AG04449 (cell line): ENCODE data around the gene P3H3.
A peak's percentile ranks its signal among the peaks of the same experiment; 100 is the strongest.
"Not testable (repeated sequence)": the region's sequence is repeated elsewhere in the genome, so short reads cannot be mapped to it uniquely, and the experiment has no call there.

Experiments
- CTCF ChIA-PET: fragments of 350-600 bp; formaldehyde crosslinking; extraction: SDS; loops from one replicate; lab custom pipeline; 2021; ENCODE audit warnings: antibody characterized with exemption; lab: Yijun Ruan, JAX
- POLR2A ChIA-PET: fragments of 400-600, 350-600 bp; formaldehyde crosslinking; extraction: SDS; loops from one replicate; lab custom pipeline; 2020; ENCODE audit warnings: antibody characterized with exemption, inconsistent platforms; lab: Yijun Ruan, JAX
- DNase-seq: peaks from one replicate; pipeline ENCODE4 v3.0.0-alpha.2; 2010; ENCODE audit warnings: low read depth, low spot score
- H3K4me3 ChIP-seq: 2 replicates; pipeline ENCODE4 v1.5.1; 2011; ENCODE audit warnings: low read depth, mild to moderate bottlenecking, control low read depth, low read length
- CTCF ChIP-seq: IDR thresholded peaks from one replicate; pipeline ENCODE4 v1.5.1; 2011; ENCODE audit warnings: mild to moderate bottlenecking, moderate library complexity, low read length, control low read depth, inconsistent platforms; ENCODE audit not compliant: insufficient read depth; ENCODE audit errors: missing control alignments

Gene P3H3

GRCh38 chr12:6863586-6864321 is 35.5 kb downstream of the P3H3 start:
- TF ChIP-seq CTCF = no peak
- no peak for DNase-seq
- no peak overlapping the region for H3K4me3 ChIP-seq
- ChIA-PET CTCF (interaction anchor here (1.1 to 6.5 kb wide), 2 partner anchors 9 to 10 kb away, joined by 3 to 63 read pairs; partner anchors contain the start of genes CDCA3, SPSB2 and USP5), POLR2A (interaction anchor here (1.1 to 10.2 kb wide), 2 partner anchors 11 to 12 kb away, joined by 4 to 164 read pairs; partner anchors contain the start of genes CDCA3 and USP5)

- not testable (repeated sequence) for H3K4me3 ChIP-seq, DNase-seq
- CTCF ChIA-PET = interaction anchor here (0.8 to 6.5 kb wide), 3 partner anchors 11 to 112 kb away, joined by 3 to 63 read pairs (median 3); partner anchors contain the start of genes CDCA3, MLF2 and USP5
- POLR2A ChIA-PET = interaction anchor here (3.6 to 10.2 kb wide), 2 partner anchors 14 to 36 kb away, joined by 25 to 164 read pairs; partner anchors contain the start of genes CDCA3, P3H3 and USP5
Measured at GRCh38 chr12:6865307-6865706, 37.1 kb downstream of the P3H3 start.

- ChIA-PET CTCF (interaction anchor here (0.8 to 6.5 kb wide), 8 partner anchors 12 to 113 kb away, joined by 3 to 63 read pairs (median 4); partner anchors contain the start of genes C12orf57, CDCA3, MLF2 and USP5), POLR2A (interaction anchor here (0.9 to 10.2 kb wide), 13 partner anchors 15 to 332 kb away, joined by 3 to 164 read pairs (median 7); partner anchors contain the start of genes CDCA3, MLF2, P3H3 and USP5)
- TF ChIP-seq CTCF = no peak
- DNase-seq = no peak
- H3K4me3 ChIP-seq = peak overlapping the region; percentile 59
Measured at GRCh38 chr12:6866163-6866919, 38.1 kb downstream of the P3H3 start.

- DNase-seq = no peak
- peak overlapping the region; percentile 59 for H3K4me3 ChIP-seq
- POLR2A ChIA-PET = interaction anchor here (0.7 to 10.2 kb wide), 20 partner anchors 9 to 333 kb away, joined by 3 to 164 read pairs (median 4); partner anchors contain the start of genes C12orf57, CDCA3, MLF2 and P3H3
- TF ChIP-seq CTCF = no peak
- CTCF ChIA-PET = interaction anchor here (0.8 to 6.5 kb wide), 9 partner anchors 13 to 113 kb away, joined by 3 to 63 read pairs (median 4); partner anchors contain the start of genes C12orf57, CDCA3, MLF2 and USP5
Measured at GRCh38 chr12:6866920-6867412, 38.8 kb downstream of the P3H3 start.

GRCh38 chr12:6867413-6868210 is 39.4 kb downstream of the P3H3 start, which contains the start of gene TPI1:
Gene TPI1 (plus strand): TSS chr12:6867531. CDS start chr12:6867567, 36 bp downstream.
- ChIA-PET POLR2A (interaction anchor here (0.7 to 10.2 kb wide), 21 partner anchors 9 to 178 kb away, joined by 3 to 164 read pairs (median 5); partner anchors contain the start of genes C12orf57, CDCA3, GNB3 and MLF2), CTCF (interaction anchor here (0.8 to 6.5 kb wide), 16 partner anchors 7 to 373 kb away, joined by 3 to 88 read pairs (median 6); partner anchors contain the start of genes C12orf57, C1RL, CDCA3 and MLF2)
- peak within 1 kb of the TSS; percentile 96 for H3K4me3 ChIP-seq
- no peak for DNase-seq
- no peak for TF ChIP-seq CTCF
